GM19023 (cell line): ENCODE measurements around the gene UBASH3A.

Source experiments
- ATAC-seq: cut with Tn5 transposase; IDR thresholded peaks from one replicate; pipeline ENCODE4 v1.9.1; 2021; ENCODE audit warnings: mild to moderate bottlenecking, moderate library complexity; ENCODE audit not compliant: unreplicated experiment

UBASH3A gene

DNA sequence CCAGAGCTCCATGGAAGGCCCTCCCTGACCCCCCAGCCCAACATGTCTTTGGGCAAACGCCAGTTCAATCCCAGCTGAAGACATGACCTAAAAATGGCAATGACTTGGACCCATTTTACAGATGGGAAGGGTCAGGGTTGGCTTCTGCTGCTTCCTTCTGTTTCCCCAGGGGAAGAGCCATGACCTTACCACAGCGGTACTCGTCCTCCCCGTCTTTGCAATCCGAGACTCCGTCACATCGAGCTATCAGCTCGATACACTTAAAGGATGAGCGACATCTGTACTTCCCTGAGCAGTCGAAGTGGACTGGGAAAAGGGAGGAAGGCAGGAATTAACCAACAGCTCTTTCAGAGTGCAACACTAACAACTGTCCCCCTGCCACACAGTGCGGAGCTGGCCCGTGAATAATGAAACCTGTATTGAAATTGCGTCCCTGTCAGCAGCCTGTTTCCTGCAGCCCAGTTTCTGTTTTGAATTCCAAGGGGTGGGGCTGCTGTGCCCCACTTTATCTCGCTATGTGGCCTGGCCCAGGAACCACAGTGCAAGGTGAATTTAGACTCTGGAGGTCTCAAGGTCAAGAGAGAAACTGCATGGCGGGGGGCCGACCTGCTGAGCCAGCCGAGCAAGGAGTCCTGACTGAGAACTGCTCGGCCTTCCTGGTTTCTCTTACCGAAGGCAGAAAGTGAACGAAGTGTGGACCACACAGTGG is 14.8 kb upstream of the UBASH3A start:
- ATAC-seq, result no peak

DNA sequence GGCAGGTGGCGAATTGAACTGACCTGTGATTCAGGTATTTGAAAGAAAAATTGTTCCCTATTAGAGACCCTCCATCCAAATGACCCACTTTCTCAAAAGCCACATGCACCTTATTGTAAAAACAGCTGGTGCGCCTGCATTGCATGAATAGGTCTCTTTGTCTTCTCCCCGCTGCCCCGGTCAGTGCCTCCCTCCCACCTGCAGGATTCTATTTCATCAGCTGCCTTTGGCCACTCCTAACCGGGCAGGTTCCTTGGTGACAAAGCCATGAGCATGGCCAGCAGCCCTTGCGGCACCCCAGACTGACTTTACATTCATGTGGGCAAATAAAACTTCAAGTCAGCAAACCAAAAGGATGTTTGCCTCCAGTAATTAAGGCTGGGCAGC is 14.3 kb upstream of the UBASH3A start:
- ATAC-seq, result no peak

DNA sequence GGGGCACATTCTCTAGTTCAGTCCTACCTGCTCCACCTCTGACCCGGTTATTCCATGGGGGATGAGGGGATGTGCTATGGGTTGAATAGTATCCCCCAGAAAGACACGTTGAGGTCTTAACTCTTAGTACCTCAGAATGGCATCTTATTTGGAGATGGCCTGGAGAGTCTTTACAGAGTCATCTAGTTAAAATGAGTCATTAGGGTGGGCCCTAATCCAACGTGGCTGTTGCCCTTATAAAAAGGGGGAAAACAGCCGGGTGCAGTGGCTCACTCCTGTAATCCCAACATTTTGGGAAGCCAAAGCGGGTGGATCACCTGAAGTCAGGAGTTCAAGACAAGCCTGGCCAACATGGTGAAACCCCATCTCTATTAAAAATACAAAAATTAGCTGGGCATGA is 13.5 kb upstream of the UBASH3A start:
- no peak for ATAC-seq

DNA sequence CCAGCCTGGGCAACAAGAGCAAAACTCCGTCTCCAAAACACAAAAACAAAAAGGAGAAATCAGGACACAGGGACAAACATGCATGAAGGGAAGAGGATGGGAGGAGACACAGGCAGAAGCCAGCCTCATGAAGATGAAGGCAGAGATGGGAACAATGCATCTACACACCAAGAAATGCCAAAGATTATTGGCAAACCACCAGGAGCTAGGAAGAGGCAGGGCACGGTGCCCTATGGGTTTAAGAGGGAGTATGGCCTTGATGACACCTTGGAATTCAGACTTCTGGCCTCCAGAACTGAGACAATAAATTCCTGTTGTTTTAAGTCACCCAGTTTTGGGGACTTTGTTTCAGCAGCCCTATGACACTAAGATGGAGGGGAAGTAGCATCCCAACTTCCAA is 13.0 kb upstream of the UBASH3A start:
- no peak for ATAC-seq

DNA sequence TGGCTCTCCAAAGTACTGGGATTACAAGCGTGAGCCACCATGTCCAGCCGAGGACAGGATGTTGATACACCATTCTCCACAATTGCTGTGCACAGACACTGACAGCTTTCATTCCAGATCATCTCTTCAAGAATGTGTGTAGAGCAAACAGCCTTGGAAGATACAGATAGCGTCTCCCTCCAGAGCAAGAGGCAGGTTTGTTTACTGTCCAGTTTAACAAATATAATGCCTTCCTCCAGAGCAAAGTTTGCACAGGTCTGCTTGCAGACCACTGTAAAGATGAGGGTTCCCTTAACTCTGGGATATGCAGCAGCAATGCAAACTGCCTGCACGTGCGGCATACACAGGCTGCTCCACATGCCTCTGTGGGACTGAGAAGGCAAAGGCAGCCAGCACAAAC is 12.4 kb upstream of the UBASH3A start:
- ATAC-seq, result no peak

DNA sequence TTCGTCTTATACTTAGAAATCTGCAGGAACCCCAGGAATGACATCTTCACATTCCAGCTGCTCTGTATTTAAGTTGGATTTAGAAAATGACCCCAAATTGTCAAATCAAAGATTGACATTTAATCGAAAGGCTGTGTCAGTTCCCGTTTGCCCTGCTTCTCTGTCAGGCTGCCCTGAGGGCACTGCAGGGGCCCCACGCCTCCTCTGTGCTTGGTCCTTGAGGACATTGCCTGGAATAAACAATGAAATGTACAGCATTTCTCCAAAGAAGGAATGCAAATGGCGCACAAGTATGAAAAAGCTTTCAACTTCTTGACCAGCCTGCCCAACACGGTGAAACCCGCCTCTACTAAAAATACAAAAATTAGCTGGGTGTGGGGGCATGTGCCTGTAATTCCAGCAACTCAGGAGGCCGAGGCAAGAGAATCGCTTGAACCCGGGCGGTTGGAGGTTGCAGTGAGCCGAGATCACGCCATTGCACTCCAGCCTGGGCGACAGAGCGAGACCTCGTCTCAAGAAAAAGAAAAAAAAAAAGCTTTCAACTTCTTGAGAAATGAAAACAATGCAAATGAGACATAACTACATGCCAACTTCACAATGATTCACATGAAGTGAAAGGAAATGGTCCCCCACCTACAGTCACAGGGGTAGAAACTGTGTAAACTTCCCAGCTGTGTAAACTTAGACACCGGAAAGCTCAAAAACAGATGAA is 10.8 kb upstream of the UBASH3A start:
- ATAC-seq, result no peak

DNA sequence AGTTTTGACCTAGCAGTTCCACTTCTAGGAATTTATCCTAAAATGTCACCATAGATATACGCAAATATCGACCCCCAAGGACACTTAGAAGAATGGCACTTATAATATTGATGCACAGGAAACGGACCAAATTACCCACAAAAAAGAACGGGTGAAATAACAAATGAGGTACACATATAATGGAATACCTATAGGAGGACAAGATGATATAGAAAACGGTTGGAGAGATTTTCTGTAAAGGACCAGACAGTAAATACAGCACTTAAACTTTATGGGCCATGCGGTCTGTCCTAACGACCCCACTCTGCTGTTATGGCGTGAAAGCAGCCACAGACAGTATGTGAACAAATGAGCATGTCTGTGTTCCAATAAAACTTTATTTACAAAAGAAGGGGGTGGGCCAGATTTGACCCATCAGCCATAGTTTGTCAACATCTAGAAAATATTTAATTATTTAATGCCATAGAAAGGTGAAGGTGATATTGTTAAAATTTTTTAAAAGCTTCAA is 10.2 kb upstream of the UBASH3A start:
- no peak for ATAC-seq

DNA sequence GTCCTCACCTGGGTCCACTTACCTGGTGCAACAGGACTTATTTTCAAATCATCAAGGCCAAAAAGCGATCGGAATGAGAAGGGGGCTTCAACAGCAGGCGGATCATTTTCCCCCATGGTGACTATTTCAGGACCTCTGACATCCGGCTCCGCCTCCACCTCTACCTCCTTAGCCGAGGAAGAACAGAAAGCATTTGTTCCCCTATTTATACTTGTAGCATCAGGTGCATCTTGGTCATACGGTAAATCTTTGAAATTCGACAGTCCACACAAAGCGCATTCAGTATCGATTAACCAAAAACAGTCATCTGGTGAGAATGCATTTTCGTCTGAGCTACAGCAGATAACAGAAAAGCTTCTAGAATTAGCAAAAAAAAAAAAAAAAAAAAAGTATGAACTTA is 8.4 kb upstream of the UBASH3A start:
- no peak for ATAC-seq

DNA sequence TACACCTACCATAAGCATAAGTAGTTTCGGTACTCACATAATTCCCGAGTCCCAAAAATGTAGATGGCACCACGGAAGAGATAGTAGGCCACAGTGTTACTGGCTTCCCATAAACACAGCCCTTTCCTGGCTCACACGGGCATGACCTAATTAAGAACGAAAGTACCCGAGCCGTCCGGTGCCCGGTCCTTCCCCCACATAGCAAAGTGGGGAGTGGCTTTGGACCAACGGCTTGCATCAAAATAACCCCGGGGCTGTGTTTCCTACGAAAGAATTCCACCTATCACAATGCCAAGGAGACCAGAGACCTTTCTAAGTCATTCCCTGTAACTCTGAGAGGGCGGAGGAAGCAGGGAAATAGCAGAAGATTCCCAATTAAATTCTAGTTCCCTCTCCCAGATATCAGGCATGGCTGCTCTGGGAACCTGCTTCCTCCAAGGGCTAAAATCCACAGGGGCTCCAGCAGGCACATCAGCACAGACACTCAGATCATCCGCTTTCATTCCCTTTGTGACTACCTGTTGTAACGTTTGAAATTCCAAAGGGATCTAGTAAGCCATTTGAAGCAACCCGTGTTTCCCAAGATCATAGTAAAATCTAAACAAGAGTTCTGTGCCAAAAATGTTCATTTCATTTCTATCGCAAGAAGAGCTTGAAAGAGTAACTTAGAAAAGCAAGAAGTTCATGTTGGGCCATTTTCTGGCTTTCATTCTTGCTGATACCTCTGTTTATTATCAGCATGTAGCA is 7.6 kb upstream of the UBASH3A start, which contains the start of gene TMPRSS3:
TMPRSS3 (minus strand) TSS at position 148 of the 747 bp plus-strand sequence. CDS start 635 bp downstream, outside the sequence.
- no peak for ATAC-seq

DNA sequence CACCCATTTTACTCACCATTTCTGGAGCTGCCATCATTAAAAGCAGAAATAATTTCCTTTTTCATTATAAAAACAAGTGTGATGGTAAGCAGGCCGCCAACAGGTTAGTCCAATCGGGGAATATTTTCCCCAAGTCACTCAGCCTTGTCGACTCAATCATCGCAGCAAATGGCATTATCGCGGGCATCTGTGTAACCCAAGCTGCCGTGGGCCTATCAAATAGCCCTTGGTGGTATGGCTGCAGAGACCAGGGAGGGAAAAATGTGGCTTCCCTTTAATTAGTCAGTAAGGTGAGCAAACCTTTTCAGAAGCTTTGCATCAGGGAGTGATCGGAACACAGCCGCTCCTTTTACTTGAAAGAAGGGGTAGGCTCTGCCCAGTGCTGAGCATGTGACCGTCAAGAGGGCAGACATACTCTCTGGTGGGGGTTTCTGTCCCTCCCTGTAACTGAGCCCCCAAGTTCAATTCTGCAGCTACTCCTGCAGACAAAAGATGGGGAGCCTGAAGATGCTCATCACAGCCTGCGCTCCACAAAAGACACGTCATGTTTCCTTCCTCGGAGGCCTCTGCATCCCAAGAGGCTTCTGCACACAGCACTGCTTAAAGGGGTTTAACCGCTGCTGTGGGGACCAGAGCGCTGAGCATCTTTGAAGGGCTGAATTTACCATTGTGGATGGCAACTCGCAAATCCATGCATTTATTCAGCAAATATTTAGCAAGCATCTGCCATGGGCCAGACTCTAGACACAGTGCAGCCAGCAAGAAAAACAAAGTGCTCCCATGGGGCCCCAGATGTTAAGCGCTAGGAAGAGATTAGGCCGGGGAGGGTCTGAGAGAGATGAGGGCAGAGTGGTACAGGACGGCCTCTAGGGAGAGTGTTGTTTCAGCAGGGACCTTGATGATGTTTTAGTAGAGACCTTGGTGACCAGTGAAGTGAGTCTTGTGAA is 6.6 kb upstream of the UBASH3A start:
- ATAC-seq, result no peak

DNA sequence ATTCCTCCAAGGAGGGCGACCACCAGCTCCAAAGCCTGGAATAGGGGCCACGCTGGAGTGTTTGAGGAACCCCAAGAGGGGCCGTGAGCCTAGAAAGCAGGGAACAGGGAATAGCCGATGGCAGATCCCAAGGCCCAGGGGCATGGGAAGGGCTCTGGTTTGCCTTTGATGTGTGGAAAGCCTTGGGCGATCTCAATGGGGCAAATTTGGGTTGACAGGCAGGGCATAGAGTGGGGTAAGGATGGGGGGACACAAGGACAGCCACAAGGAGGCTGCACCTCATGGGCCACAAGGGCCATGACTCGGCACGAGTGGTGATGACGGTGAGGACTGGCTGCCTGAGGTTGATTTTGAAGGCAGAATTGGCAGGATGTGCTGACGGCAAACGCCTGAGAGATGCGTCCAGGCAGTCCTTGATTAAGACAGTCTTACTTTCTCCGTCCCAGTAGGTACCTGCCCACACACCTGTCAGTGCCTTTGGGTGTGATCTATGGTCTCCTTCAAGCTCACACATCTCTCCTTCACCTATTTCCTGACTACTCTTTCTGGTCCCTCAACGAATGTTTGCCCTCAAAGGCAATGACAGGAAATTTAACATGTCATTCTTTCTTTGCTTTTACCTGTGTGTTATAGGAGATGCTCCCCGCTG is 5.8 kb upstream of the UBASH3A start:
- no peak for ATAC-seq

DNA sequence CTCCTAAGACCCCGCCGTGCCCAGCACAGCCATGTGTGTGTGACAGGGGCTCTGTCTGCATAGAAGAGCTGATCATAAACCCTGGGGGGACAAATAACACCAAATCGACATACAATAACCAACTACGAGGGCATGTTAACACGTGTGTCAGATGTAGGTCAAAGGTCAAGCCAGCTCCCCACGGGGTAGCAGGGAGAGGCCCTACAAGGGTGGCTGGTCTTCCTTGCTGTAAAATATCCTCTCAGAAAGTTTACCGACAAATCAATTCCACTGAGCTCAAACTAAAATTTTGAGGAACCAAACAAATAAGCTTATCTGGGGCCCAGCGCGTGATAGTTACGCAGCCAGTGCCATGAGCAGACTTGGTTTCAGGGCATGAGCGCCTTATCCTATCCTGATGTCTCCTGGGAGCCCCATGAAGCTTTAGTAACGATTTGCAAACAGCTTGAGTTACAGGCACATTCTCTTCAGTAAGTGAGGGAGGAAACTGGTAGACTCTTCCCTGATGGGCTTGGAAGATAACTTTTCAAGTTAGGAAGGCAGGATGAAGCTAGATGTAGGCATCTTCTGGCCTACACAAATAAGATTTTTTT is 5.2 kb upstream of the UBASH3A start:
- ATAC-seq, result no peak

DNA sequence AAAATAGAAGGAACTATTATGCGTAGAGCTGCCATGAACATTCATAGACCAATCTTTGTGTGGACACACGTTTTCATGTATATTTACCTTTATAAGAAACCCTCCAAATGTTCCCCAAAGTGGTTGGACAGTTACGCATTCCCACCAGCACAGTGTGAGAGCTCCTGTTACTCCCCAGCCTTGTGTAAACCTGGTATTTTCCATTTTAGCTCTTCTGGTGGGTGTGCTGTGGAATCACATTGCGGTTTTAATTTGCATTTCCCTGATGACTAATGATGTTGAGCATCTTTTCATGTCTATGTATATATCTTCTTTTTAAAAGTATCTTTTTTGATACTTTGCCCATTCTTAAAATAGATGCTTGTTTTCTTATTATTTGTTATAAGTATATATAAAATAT is 3.2 kb upstream of the UBASH3A start:
- no peak for ATAC-seq

DNA sequence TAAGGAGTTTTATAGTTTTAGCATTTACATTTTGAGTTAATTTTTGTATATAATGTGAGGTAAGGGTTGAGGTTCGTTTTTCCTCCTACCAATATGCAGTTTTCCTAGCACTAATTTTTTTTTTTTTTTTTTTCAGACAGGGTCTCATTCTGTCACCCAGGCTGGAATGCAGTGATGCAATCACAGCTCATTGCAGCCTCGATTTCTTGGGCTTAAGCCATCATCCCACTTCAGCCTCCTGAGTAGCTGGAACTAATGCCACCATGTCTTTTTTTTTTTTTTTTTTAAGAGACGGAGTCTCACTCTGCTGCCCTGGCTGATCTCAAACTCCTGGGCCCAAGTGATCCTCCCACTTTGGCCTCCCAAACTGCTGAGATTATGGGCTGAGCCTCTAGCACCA is 2.5 kb upstream of the UBASH3A start:
- no peak for ATAC-seq

DNA sequence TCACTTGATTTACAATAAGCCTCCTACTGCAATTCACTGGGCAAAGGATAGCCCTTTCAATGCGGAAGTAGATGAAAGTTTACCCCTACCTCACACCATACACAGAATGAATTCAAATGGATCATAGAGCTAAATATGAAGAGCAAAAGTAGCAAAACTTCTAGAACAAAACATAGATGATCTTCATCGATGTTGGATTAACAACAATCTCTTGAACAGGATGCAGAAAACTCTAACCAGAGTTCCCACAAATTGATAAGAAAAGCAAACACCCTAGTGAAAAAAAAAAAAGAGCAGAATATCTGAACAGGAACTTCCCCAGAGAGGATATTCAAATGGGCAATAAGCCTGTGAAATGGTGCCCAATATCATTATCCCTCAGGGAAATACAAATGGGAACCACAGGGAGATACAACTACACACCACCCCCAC is 1.9 kb upstream of the UBASH3A start:
- ATAC-seq, result no peak

DNA sequence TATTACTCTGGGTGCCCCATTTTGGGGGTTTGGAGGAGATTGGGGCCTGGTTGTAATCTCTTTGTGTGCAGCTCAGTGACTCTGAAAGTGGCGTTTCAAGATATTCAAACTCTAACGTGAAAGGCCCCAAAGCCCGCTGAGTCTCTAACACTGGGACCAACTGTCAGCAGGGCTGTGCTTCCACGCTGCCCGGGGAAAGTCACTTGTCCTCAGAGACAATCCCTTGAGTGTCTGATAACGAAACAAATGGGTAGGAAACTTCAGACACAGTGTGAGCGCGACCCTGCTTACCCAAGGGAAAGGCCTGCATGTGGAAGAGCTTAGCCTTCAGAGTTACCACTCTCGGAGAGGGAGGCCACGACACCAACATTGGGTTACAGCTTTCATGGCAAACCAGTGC is 837 bp downstream of the UBASH3A start:
- no peak for ATAC-seq

DNA sequence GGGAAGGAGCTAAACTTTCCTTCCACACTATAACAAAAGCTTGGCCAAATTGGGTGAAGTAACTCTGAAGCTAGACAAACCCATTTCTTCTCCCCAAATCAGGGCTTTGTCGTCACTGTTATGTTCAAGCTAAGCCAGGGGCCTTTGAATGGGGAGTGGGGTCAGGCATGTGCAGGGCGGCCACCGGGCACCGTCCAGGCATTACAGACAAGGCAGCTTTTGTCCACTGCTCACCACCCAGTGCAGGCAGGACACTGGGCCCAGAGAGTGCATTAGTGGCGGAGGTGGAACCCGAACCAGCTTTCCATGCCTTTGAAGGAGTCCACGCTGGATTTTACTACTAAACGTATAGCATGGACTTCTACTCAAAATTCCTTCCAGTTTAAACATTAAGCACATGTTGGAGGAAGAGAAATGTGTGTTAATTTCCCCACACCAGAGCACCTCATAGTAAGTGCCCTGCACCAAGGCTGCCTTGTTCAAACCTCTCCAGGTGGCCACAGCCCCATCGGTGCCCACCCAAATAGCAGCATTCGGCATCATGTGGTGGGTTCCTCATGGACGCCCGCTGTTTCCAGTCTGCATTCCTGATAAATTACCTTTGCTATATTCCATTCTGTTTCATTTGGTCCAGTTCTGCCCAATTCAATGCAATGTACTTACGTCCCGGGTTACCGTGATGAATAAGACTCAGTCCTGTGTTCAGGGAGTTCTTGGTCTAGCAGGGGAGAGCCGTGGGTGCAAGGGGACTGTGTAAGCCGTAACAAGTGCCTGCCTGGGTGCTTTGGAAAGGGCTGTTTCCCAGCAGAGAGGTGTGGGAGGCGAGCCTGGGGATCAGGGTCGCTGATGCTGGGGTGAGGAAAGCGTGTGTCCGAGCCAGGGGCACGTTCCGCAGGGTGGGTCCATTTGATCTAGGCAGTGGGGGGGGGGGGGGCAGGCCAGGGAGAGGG is 1.6 kb downstream of the UBASH3A start:
- ATAC-seq, result no peak

DNA sequence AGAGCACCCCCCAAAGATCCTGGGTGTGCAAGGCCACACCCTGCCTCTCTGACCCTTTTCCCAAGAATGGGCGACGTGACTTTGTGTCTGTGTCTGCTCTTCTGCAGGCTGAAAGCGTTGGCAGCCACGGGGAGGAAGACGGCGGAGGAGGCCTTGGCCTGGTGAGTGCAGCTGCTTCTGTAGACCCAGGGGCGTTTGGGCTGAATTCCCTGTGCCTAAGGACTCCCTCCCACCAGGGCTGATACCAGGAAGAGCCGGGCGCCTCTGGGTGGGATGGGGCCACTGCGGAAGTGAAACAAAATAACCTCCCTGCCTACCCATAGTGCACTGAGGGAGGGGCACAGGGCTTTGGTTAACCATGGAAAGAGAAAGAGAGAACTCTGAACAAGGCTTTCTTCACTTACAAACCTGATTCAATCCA is 2.5 kb downstream of the UBASH3A start:
- no peak for ATAC-seq

DNA sequence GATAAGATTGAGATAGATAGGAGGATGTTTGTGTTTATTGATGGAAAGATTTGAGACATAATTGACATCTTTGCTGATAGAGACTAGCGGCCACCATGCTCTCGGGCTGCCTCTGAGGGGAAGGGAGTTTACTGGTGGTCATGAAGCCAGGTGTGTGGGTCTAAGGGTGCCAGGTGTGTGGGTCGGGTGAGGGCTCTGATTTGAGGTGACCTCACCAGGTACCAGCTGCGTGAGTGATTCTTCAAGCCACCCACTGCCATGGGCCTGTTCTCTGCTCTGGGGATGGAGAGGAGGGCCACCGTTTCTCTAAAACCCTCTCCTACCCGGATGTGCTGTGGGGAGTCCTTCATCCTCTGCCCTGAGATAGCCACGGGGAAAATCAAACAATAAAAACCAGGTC is 3.2 kb downstream of the UBASH3A start:
- ATAC-seq, result no peak
